ENCODE data around the gene SLCO2A1. TPM values are rescaled to one million over a fixed set of nuclear protein-coding genes. Genes with fewer than 3 reads are reported as not detected.
A peak's percentile ranks its signal among the peaks of the same experiment; 100 is the strongest.

The SLCO2A1 gene
- total RNA-seq, 1 experiment from 2014 or later, result not detected

DNA sequence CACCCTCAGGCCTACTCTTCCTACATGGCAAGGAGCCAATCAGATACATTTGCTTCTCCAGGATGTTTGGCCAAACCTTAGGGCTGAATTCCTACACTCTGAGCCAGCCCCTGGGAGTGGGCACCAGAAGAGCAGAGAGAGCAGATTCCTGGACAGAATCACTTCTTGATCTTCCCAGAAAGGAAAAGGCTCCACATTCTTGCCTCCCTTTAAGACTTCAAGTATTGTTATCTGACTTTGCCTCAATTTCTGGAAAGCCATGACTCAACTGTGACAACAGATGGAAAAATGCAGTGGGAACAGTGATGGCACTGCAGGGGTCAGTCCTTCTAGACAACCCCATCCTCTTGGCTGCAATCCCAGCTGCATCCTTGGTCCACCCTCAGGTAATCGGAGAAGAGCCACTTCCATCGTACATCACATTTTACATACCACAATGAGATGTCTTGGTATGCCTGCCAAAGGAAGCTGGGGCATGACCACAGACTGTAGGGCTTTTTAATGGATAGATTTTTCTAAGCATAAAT lies 21.0 kb downstream of the SLCO2A1 start:
- in situ Hi-C loops (cut with HindIII; ENCODE audit: low sequenced_read_pairs), result no loop called here
- no peak for DNase-seq (ENCODE audit: low spot score)

DNA sequence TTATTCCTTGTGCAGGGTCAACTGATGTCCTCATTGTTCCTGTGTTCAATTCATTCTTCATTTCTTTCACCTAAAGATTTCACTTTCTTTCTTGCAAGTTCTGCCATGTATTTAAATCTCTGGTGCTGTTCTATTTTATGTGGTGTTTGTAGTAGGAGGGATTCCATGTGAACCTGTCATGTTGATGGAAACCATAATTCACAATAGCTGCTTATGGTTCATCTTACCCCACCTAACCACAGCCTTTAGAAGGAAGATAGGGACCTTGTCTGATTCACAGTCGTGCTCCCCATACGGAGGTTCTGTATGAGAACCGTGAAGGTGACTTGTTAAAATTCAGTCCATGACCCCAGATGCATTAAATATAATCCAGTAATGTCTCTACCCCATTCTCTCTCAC lies 21.9 kb downstream of the SLCO2A1 start:
- in situ Hi-C loops (cut with HindIII; ENCODE audit: low sequenced_read_pairs), result no loop called here
- no peak for DNase-seq (ENCODE audit: low spot score)

DNA sequence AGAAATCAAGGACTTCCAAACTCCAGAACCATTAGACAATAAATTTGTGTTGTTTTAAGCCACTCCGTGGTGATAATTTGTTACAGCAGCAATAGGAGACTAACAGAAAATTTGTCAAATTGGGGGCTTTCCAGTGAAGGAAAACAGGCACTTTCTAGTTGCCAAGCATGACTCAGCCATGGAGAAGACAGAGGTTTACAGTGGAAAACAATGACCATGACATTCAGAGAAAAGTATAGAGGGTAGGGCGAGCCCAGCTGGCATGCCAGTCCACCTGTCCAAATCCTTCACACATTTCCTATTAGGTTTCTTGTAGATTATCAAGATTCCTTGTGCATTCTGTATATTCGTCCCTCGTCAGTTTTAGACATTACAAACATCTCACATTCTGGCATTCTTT lies 24.9 kb downstream of the SLCO2A1 start:
- no peak for DNase-seq (ENCODE audit: low spot score)
- in situ Hi-C loops (cut with HindIII; ENCODE audit: low sequenced_read_pairs), result no loop called here

DNA sequence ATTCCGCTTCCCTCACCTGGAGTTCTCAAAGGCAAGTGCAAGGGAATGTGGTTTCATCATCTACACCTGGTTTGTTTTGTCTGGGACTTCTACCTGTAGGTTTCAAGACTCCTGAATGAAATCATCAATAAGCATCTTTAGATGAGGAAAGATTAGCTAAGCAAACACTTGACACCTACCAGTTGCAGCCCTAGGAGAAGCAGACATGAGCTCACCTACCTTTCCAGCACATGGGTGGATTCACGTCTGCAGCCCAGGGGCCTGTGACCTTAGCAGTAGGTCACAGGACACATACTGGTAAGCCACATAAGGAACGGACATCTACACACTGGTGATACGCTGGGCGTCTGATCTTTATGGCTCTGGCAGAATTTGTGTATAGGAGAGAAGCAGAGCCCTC lies 26.7 kb downstream of the SLCO2A1 start:
- no peak for DNase-seq (ENCODE audit: low spot score)
- in situ Hi-C loops (cut with HindIII; ENCODE audit: low sequenced_read_pairs), result no loop called here

DNA sequence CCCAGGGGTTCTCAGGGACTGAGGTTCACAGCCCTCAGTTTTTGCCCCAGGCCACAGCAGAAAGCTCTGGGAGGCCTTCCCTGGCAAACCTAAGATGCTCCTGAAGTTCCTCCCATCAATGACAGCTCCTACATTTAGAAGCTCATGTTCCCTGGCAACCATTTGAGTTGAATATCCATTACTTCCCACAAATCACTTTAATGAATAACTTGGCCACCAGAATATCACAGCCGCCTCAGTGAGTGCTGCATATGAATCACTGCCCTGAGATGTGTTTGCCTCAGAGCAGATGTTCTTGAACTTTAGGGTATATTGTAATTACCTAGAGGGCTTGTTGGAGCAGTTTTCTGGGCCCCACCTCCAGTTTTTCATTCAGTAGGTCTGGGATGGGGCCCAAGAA lies 27.4 kb downstream of the SLCO2A1 start:
- DNase-seq (ENCODE audit: low spot score), result no peak
- in situ Hi-C loops (cut with HindIII; ENCODE audit: low sequenced_read_pairs), result no loop called here

DNA sequence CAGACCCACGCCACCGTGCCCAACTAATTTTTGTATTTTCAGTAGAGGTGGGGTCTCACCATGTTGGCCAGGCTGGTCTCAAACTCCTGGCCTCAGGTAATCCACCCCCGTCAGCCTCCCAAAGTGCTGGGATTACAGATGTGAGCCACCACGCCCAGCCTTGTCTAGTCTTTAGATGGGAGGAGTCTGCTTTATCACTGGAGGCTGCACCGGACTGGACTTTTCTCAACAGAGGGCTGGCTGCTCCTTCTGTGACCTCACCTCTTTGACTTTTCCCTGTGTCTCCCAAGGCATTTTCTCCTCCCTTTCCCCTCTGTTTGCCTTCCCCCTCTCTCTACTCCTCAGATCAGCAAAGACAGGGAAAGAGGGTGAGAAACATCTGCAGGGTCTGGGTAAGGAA lies 28.5 kb downstream of the SLCO2A1 start:
- DNase-seq (ENCODE audit: low spot score), result no peak
- in situ Hi-C loops (cut with HindIII; ENCODE audit: low sequenced_read_pairs), result no loop called here

DNA sequence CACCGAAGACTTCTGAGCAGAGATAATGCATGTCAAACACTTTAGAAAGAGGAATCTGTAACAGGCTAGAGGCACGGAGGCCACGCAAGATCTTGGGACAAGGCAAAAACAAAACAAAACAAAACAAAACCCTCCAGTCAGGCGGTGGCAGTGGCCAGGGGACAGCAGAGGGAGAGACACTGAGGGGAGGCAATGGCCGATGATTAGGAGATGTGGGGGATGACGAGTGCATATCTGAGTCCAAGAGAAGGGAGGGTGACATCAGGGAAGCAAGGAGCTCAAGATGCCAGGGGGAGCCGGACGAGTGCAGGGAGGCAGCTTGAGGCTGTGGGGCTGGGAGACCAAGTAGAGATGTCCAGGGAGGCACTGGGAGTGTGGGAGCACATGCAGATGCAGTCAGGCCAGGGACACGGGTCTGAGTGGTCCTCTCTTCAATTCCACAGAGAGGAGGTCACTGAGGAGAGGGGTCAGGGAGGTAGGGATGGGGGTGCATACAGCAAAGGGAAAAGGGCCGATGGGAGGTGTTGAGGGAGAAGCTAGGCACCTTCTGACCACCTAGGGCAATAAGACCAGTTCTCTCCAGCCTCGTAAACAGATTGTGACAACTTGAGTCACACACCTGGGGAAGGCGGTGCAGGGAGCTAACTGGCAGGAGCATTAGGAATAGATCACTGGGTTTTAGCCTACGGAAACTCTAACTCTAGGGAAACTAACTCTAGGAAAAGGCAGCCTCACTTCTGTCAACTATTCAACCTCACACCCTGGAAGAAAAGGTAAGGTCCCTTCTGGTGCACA lies 29.6 kb downstream of the SLCO2A1 start:
- DNase-seq (ENCODE audit: low spot score), result no peak
- in situ Hi-C loops (cut with HindIII; ENCODE audit: low sequenced_read_pairs), result no loop called here

DNA sequence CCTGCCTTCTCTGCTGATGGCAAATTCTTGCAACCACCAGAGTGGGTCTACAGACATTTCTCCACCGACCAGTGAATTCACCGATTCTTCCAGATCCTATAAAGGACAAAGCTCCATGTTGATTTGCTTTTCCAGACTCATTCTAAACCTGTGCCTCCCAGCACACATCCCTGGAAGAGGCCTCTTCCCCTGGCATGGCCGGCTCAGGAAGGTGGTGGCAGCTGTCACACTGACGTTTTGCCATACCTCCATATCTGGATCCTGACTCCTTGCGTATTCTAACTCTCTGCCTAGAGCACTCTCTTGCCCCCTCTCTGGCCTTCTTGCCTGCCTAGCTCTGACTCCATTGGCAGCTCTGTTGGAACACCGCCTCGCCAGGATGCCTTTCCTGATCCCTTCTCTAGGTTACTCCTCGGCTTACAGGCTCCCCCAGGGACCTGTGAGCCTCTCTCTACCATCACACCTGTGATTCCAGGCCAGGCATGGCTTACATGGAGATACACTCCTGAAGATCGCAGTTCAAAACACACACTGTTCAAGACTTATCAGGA lies 31.0 kb downstream of the SLCO2A1 start:
- in situ Hi-C loops (cut with HindIII; ENCODE audit: low sequenced_read_pairs), result no loop called here
- no peak for DNase-seq (ENCODE audit: low spot score)

DNA sequence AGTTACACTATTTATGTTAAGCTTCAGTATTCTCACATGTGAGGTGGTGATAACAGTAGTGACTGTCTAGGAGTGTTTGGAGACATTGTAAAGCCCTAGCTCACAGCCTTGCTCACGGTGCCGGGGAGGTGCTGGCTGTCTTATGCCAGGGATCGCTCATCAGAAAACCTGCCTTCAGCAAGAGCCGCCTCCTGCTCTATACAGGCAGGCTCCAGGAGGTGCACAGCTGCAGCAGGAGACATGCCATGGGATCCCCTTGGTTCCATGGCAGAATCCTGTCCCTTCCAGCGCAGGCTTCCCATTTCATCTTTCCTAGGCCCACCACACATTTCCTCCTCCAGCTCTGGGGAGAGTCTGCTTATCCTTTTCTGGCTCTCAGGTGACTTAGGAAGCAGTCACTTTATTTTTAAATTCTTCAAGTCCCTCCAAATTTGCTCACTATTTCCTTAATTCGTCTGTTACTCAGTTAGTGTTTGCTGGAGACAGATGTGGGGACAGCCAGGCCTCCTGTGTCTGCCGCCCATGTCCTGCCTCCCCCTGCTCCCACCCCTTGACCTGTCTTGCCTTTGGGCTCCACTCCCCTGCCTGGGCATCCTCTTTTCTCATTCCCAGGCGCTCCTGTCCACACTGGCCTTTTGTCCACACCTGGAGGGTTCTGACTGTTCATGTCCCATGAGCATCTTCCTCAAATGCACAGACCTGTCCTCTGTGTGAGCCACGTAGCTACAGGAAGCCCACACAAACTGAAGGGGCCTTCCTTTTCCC lies 31.7 kb downstream of the SLCO2A1 start:
- in situ Hi-C loops (cut with HindIII; ENCODE audit: low sequenced_read_pairs), result no loop called here
- DNase-seq (ENCODE audit: low spot score), result no peak

DNA sequence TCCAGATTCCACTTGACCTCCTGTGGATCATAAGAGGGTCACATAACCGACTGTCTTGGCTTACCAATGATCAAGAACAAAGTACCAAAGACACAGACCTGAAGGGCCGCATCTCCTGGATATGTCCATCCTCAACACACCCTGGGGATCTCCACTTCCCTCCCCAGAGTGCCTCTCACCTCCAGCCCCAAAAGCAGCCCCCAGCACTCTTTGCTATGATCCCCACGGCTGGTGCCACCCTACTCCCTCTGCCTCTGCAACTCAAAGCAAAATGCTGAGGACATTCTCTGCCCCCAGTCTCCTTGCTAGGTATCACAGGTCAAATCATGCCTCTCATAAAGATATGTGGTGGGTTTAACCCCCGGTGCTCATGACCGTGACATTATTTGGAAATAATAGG lies 32.7 kb downstream of the SLCO2A1 start:
- in situ Hi-C loops (cut with HindIII; ENCODE audit: low sequenced_read_pairs), result no loop called here
- no peak for DNase-seq (ENCODE audit: low spot score)

DNA sequence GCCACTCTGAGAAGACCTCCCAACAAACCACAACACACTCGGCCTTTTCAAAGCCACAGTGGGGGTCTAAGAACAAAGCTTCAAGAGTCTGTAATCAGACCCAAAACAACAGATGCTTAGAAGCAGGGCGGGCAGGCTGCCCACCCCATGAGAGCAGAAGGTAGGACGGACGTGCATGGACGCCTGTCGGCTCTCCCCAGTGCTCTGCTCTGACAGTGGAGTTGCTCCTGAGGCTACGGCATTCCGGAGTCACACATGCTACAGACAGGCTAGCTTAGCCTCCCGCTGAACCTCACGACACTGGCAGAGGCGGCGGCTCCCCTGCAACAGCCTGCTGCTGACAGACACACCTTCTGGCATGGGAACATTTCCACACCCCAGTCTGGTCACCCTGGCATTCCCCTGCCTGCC lies 33.5 kb downstream of the SLCO2A1 start:
- peak; percentile 84 for DNase-seq (ENCODE audit: low spot score)

DNA sequence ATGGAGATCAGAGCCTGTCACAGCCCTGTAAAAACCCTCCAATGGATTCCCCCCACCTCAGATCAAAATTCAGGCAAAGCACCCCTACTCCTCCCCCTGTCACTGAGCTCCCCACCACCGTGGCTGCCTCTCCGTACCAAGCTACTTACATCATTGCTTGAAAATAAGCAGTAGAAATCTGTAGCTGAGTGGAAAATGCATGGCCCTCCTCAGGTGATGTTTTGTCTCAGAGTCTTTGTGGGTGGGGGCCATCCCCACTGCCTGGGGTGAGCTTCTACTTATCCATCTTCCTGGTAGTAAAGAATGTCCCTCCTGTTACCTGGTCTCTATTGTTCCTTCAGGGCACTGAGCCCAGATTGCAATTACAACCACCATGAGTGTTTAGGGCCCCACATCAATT lies 34.5 kb downstream of the SLCO2A1 start:
- DNase-seq (ENCODE audit: low spot score), result no peak

More for the DNA sequence above, 33.5 kb downstream of the SLCO2A1 start:
- in situ Hi-C loops (cut with HindIII; ENCODE audit: low sequenced_read_pairs), result no loop called here

DNA sequence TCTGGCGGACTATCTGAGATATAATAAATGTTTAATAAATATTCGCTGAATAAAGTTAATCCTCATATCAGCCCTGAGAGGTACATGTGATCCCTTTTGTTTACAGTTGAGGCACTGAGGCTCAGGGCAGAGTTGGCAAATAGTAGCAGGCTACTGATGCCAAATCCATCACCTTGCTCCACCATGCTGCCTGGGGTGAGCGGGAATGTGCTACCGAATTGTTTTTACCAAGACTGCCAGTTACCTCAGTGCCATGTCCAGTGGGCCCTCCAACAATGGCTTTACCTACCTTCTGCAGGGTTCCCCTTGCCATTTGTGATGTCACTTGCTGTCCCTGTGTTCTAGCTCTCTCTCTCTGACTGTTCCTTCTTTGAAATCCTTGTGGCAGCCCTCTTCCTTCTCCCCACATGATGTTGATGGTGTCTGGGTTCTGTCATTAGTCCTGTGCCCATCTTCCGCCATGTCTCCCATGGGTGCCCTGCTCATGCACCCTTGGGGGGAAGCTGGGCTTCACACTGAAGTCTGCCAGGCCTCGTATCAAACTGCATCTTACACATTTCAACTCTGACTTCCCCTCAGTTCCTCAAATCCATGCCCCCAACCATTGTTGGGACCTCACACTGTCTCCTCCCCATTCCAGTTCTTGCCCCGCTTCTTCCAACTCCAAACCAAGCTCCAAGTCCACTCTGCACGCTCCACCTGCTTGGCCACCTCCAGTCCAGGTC lies 35.4 kb downstream of the SLCO2A1 start:
- no peak for DNase-seq (ENCODE audit: low spot score)
- in situ Hi-C loops (cut with HindIII; ENCODE audit: low sequenced_read_pairs), result no loop called here

More for the DNA sequence above, 34.5 kb downstream of the SLCO2A1 start:
- in situ Hi-C loops (cut with HindIII; ENCODE audit: low sequenced_read_pairs), result no loop called here

DNA sequence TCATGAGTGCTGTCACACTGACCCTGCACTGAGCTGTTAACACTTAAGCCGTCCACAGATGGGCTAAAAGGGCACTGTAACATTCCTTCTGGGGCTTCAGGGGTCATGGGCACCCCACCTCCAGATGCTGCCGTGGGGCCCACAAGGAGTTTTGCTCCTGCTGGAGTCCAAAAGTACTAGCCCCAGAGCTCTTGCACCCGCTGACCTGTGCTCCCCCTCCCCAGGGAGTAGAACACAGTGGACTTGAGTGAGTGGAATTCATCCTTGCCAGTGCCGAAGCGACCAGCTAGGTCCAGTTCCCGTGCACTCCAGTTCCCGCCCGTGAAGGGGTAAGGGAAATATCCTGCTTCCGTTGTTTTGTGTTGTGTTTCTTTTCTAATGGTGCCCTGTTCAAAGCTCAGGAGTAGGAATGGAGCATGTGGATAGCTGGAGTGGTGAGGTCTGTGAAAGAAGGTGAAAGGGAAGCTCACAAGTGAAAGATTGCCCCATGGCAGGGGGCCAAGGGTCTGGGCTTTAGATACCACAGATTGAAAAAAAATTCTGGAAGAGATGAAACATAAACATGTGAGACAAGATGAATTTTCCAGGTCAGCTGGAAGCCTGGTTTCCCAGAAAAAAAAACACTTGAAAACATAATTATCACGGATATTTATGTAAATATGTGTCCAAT lies 36.6 kb downstream of the SLCO2A1 start:
- in situ Hi-C loops (cut with HindIII; ENCODE audit: low sequenced_read_pairs), result no loop called here

DNA sequence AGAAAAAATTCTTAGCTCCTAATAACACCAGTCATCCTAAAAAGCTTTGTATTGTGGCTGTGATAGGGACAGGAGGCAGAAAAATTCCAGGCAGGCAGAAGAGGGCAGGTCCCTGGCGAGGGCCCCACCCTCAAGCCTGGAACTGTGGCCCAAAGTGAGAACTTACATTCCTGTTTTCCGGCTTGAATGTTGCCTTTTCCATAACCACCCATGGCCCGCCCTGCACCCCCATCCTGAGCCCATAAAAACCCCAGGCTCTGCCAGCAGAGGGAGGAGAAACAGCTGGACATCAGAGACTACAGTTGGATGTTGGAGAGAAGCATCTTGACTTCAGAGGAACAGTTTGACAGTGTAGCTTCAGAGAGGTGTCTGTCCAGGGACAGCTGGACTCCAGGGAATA lies 37.3 kb downstream of the SLCO2A1 start:
- in situ Hi-C loops (cut with HindIII; ENCODE audit: low sequenced_read_pairs), result no loop called here

More for the DNA sequence above, 36.6 kb downstream of the SLCO2A1 start:
- no peak for DNase-seq (ENCODE audit: low spot score)

DNA sequence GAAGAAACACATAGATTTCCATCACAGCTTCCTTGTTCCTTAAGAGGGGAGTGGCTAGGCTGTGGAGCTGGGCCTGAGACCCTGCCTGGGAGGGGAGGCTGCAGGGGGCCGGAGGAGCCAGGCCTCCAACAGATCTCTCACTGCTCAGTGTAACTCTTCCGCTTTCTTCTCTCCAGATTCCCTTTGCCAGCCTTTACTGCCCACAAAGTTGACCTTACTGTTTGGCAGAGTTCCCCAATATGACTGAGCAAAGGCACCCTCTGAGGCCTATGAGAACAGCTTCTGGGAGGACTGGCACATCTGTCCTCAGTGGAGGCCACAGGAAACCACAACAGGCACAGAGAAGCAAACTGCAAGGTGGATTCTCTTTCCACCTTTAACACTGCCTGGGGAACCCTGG lies 38.1 kb downstream of the SLCO2A1 start:
- in situ Hi-C loops (cut with HindIII; ENCODE audit: low sequenced_read_pairs), result no loop called here
- DNase-seq (ENCODE audit: low spot score), result no peak

More for the DNA sequence above, 37.3 kb downstream of the SLCO2A1 start:
- DNase-seq (ENCODE audit: low spot score), result no peak

DNA sequence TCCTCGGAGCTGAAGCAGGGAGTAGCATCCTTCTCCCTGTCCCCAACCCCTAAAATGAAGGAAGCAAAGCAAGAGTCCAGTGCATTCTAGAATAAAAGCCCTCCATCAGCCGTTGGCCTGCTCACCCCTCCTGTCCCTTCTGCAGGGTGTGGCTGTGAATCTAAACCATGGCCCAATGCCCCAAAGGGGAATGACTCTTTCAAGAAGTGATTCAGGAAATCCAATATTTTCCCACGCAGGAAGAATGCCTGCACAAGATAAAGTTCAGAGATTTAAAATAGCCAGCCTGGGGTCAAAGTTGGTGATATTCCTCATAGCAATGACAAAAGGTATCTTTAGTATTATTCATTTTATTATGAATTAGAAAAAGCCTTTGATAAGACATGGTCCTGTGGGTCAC lies 38.5 kb downstream of the SLCO2A1 start:
- in situ Hi-C loops (cut with HindIII; ENCODE audit: low sequenced_read_pairs), result no loop called here
- no peak for DNase-seq (ENCODE audit: low spot score)

DNA sequence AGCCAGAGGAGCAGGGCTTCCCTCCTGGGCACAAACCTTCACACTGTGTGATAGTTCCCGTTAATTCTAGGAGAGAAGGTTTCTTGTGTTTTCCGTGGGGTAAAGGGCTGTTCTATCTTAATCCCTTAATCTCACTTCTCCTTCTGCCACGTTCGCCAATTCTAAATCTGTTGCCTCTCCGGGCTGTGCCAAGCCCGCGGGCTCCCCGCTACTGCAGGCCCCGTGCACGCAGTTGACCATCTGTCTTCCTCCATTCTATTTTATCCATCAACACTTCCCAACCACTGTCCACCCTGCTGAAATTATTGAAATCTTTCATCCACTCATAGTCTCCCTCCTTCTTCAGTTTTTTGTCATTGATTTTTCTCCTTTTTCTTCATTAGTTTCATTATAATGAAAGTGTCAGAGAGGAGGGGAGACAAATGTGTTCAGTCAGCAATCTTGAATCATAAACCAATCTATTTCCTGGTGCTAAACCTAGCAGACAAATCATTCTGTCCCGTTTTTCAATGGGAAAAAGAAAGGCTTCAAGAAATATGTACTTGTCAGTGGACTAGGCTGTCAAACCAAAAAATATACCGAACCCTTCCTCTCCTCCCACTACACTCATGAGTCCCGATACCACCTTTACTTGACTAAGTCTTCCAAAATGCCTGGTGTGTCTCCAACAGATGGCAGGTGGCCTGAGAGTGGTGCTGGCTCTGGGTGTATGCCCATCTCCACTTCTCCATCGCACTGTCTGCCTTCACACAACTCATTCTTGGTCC lies 39.6 kb downstream of the SLCO2A1 start:
- DNase-seq (ENCODE audit: low spot score), result peak; percentile 88

More for the DNA sequence above, 39.6 kb downstream of the SLCO2A1 start:
- in situ Hi-C loops (cut with HindIII; ENCODE audit: low sequenced_read_pairs), result no loop called here

All from G401 (cell line).